Measurements from ENCODE around the gene GALNS. TPM values are rescaled to one million over a fixed set of nuclear protein-coding genes. Genes with fewer than 3 reads are reported as not detected.

The GALNS gene
- total and polyA plus RNA-seq, 2 of the 4 experiments (the other 2 are of a cell fraction), result 7.2 to 32.5 TPM

- H3K18ac ChIP-seq (ENCODE audit: low read depth, low read length), result no peak overlapping the region
- H2BK5ac ChIP-seq (ENCODE audit: low read depth, low read length, poor library complexity, severe bottlenecking), result no peak overlapping the region
- no peak overlapping the region for H3K23ac ChIP-seq (ENCODE audit: low read depth, low read length)
- H4K8ac ChIP-seq (ENCODE audit: low read depth in 2 of 2, low read length in 2 of 2), result no peak overlapping the region
- no peak overlapping the region for H3K9ac ChIP-seq (ENCODE audit: low read depth, low read length)
- H3K36me3 ChIP-seq (ENCODE audit: control insufficient read depth, insufficient read depth, low read length), result no peaks in the 10 kb centered on the region
- no peak for TF ChIP-seq RFX5 (IDR thresholded peaks at IDR 0.05; ENCODE audit: low read depth, low read length)
- no peak for TF ChIP-seq NFE2L2 (IDR thresholded peaks at IDR 0.05; ENCODE audit: low read depth, low read length)
- TF ChIP-seq MXI1 (IDR thresholded peaks at IDR 0.05; ENCODE audit: borderline replicate concordance, low read depth, low read length), result no peak
- TF ChIP-seq FOS (IDR thresholded peaks at IDR 0.05; ENCODE audit: low read depth, low read length), result no peak
- no peak for TF ChIP-seq CHD1 (IDR thresholded peaks at IDR 0.05; ENCODE audit: low read depth, low read length)
- TF ChIP-seq BHLHE40 (IDR thresholded peaks at IDR 0.05; ENCODE audit: low read depth, low read length), result no peak
- TF ChIP-seq MAZ (IDR thresholded peaks at IDR 0.05; ENCODE audit: borderline replicate concordance, low read depth, low read length), result no peak
- TF ChIP-seq, protein P1, sequence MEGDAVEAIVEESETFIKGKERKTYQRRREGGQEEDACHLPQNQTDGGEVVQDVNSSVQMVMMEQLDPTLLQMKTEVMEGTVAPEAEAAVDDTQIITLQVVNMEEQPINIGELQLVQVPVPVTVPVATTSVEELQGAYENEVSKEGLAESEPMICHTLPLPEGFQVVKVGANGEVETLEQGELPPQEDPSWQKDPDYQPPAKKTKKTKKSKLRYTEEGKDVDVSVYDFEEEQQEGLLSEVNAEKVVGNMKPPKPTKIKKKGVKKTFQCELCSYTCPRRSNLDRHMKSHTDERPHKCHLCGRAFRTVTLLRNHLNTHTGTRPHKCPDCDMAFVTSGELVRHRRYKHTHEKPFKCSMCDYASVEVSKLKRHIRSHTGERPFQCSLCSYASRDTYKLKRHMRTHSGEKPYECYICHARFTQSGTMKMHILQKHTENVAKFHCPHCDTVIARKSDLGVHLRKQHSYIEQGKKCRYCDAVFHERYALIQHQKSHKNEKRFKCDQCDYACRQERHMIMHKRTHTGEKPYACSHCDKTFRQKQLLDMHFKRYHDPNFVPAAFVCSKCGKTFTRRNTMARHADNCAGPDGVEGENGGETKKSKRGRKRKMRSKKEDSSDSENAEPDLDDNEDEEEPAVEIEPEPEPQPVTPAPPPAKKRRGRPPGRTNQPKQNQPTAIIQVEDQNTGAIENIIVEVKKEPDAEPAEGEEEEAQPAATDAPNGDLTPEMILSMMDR (conservative IDR thresholded peaks at IDR 0.05; ENCODE audit: low read depth, low read length), result no peak
- TF ChIP-seq RAD21 (IDR thresholded peaks at IDR 0.05; ENCODE audit: low read length), result no peak
- TF ChIP-seq CEBPB (IDR thresholded peaks at IDR 0.05; ENCODE audit: low read depth, low read length), result no peak
- no peak for TF ChIP-seq MAFK (IDR thresholded peaks at IDR 0.05; ENCODE audit: low read depth, low read length)
- no peak for TF ChIP-seq POLR2A (IDR thresholded peaks at IDR 0.05; ENCODE audit: low read depth, low read length)
- TF ChIP-seq RCOR1 (IDR thresholded peaks at IDR 0.05; ENCODE audit: insufficient replicate concordance, low read length), result no peak
- no peak for TF ChIP-seq SMC3 (IDR thresholded peaks at IDR 0.05; ENCODE audit: low read depth, low read length)
- TF ChIP-seq, protein P2, sequence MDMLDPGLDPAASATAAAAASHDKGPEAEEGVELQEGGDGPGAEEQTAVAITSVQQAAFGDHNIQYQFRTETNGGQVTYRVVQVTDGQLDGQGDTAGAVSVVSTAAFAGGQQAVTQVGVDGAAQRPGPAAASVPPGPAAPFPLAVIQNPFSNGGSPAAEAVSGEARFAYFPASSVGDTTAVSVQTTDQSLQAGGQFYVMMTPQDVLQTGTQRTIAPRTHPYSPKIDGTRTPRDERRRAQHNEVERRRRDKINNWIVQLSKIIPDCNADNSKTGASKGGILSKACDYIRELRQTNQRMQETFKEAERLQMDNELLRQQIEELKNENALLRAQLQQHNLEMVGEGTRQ (IDR thresholded peaks at IDR 0.05; ENCODE audit: low read depth, low read length), result no peak
- TF ChIP-seq ELK1 (IDR thresholded peaks at IDR 0.05; ENCODE audit: borderline replicate concordance, low read depth, low read length), result no peak
- H3K27me3 ChIP-seq (ENCODE audit: control insufficient read depth, insufficient read depth, low read length), result no peaks in the 10 kb centered on the region
- no peak overlapping the region for H2BK120ac ChIP-seq (ENCODE audit: low read depth, low read length)
- no peak overlapping the region for H2AK9ac ChIP-seq (replicated peaks; ENCODE audit: low read depth, low read length, poor library complexity)
- no peak overlapping the region for H3K4me2 ChIP-seq (ENCODE audit: low read depth, low read length)
- no peaks in the 10 kb centered on the region for H4K20me1 ChIP-seq (ENCODE audit: insufficient read depth, low read length)
- intact Hi-C loops (cut with micrococcal nuclease) (no loop called here), dilution Hi-C loops (cut with HindIII; ENCODE audit: low sequenced_read_pairs, unreplicated experiment) (no loop called here), in situ Hi-C loops (cut with MboI; ENCODE audit: low sequenced_read_pairs) (no loop called here)
- H3K56ac ChIP-seq (ENCODE audit: extremely low read depth, insufficient read depth, low read length), result no peak overlapping the region
- no peak overlapping the region for H2AFZ ChIP-seq (replicated peaks; ENCODE audit: low read length, poor library complexity)
- H3K4ac ChIP-seq (ENCODE audit: low read depth, low read length), result no peak overlapping the region
- no peak overlapping the region for H4K91ac ChIP-seq (ENCODE audit: insufficient read depth, low read depth, low read length)
- H3K4me3 ChIP-seq (ENCODE audit: insufficient read depth, low read depth, low read length), result no peak overlapping the region
- ATAC-seq (ENCODE audit: low read depth) (no peak), DNase-seq (no peak)
- no peak overlapping the region for H4K5ac ChIP-seq (ENCODE audit: low read depth, low read length)
- peaks cover 6% of the 10 kb centered on the region for H3K9me3 ChIP-seq (ENCODE audit: control insufficient read depth, insufficient read depth, low read length)
- no peak overlapping the region for H2BK15ac ChIP-seq (ENCODE audit: low read depth, low read length)
- no peak overlapping the region for H3K27ac ChIP-seq (ENCODE audit: insufficient read depth, low read length)
- H3K14ac ChIP-seq (replicated peaks; ENCODE audit: low read depth, low read length), result no peak overlapping the region
- H2BK20ac ChIP-seq (ENCODE audit: low read depth, low read length), result no peak overlapping the region
- H3K9me1 ChIP-seq (ENCODE audit: insufficient read depth, low read length), result no peaks in the 10 kb centered on the region
- no peaks in the 10 kb centered on the region for H3K79me1 ChIP-seq (ENCODE audit: low read depth in 1 of 2, low read length in 2 of 2)
- peaks cover 8% of the 10 kb centered on the region; the same call in 1 of the 2 replicates for H3K4me1 ChIP-seq (ENCODE audit: control insufficient read depth, insufficient read depth, low read length)
- ChIA-PET CTCF (no interaction called here), POLR2A (ENCODE audit: unreplicated experiment) (no interaction called here)
- no TSS peak for BruUV-seq (replicated peaks)
- H2AK5ac ChIP-seq (ENCODE audit: low read depth, low read length), result no peak overlapping the region
- WGBS, 2 experiments (ENCODE audit: extremely low coverage in 2 of 2, insufficient read length in 1 of 2), result 85% methylated on average over 14 of the region's 16 CpGs; no CpG with 5 or more reads in 1 of the 2 experiments
Observed at GRCh38 chr16:88891083-88891482, 34.3 kb upstream of the GALNS start.

Measured in IMR-90 (cell line).